Measurements from ENCODE around the gene AP5Z1. TPM values are rescaled to one million over a fixed set of nuclear protein-coding genes. Genes with fewer than 3 reads are reported as not detected.

AP5Z1 gene
- total RNA-seq, 1 experiment from 2014 or later = 44.0 TPM

- TF ChIP-seq EZH2 (IDR thresholded peaks at IDR 0.05; ENCODE audit: low read depth) (no peak), CTCF (conservative IDR thresholded peaks at IDR 0.05) (no peak)
- Histone ChIP-seq H3K4me2 (no peak overlapping the region), H3K27ac (no peak overlapping the region), H3K79me2 (ENCODE audit: low read depth) (no peaks in the 10 kb centered on the region), H3K4me1 (replicated peaks; ENCODE audit: insufficient read depth) (peaks cover 7% of the 10 kb centered on the region), H4K20me1 (ENCODE audit: insufficient read depth) (no peaks in the 10 kb centered on the region), H3K36me3 (ENCODE audit: low read depth) (no peaks in the 10 kb centered on the region), H3K9me2 (ENCODE audit: insufficient read depth) (no peaks in the 10 kb centered on the region), H3F3A (ENCODE audit: insufficient read depth, low read depth) (peaks cover 12% of the 10 kb centered on the region; the same call in 1 of the 2 replicates), H3K9me3 (ENCODE audit: insufficient read depth, low read depth) (no peaks in the 10 kb centered on the region), H3K27me3 (ENCODE audit: insufficient read depth, low read depth) (peaks cover 57% of the 10 kb centered on the region), H2AFZ (no peak overlapping the region), H3K4me3 (no peak overlapping the region)
- no TSS peak for BruUV-seq (replicated peaks)
- intact Hi-C loops (cut with micrococcal nuclease; ENCODE audit: unreplicated experiment) = no loop called here
- ChIA-PET POLR2A (ENCODE audit: unreplicated experiment) (no interaction called here), CTCF (interaction anchor here (0.6 kb wide), 1 partner anchor 123 kb away, joined by 3 read pairs; no protein-coding TSS in a partner anchor)
- DNase-seq = no peak
Measured at GRCh38 chr7:4806983-4807597, 31.7 kb downstream of the AP5Z1 start.

GRCh38 chr7:4807598-4808016 is 32.2 kb downstream of the AP5Z1 start:
- Histone ChIP-seq H4K20me1 (ENCODE audit: insufficient read depth) (no peaks in the 10 kb centered on the region), H3K27ac (no peak overlapping the region), H3K4me3 (no peak overlapping the region), H3K9me3 (ENCODE audit: insufficient read depth, low read depth) (no peaks in the 10 kb centered on the region), H3K9me2 (ENCODE audit: insufficient read depth) (no peaks in the 10 kb centered on the region), H2AFZ (no peak overlapping the region), H3K27me3 (ENCODE audit: insufficient read depth, low read depth) (peaks cover 60% of the 10 kb centered on the region), H3K79me2 (ENCODE audit: low read depth) (no peaks in the 10 kb centered on the region), H3K36me3 (ENCODE audit: low read depth) (no peaks in the 10 kb centered on the region), H3F3A (ENCODE audit: insufficient read depth, low read depth) (peaks cover 12% of the 10 kb centered on the region; the same call in 1 of the 2 replicates), H3K4me2 (no peak overlapping the region), H3K4me1 (replicated peaks; ENCODE audit: insufficient read depth) (peaks cover 7% of the 10 kb centered on the region)
- no peak for DNase-seq
- intact Hi-C loops (cut with micrococcal nuclease; ENCODE audit: unreplicated experiment) = no loop called here
- no TSS peak for BruUV-seq (replicated peaks)
- ChIA-PET CTCF (no interaction called here), POLR2A (ENCODE audit: unreplicated experiment) (interaction anchor here (0.6 kb wide), 1 partner anchor 277 kb away, joined by 8 read pairs; no protein-coding TSS in a partner anchor)
- TF ChIP-seq EZH2 (IDR thresholded peaks at IDR 0.05; ENCODE audit: low read depth) (no peak), CTCF (conservative IDR thresholded peaks at IDR 0.05) (no peak)

- H2AFZ ChIP-seq = no peak overlapping the region
- H3K9me3 ChIP-seq (ENCODE audit: insufficient read depth, low read depth) = no peaks in the 10 kb centered on the region
- peaks cover 64% of the 10 kb centered on the region for H3K27me3 ChIP-seq (ENCODE audit: insufficient read depth, low read depth)
- TF ChIP-seq CTCF (conservative IDR thresholded peaks at IDR 0.05) (no peak), EZH2 (IDR thresholded peaks at IDR 0.05; ENCODE audit: low read depth) (no peak)
- ChIA-PET CTCF (no interaction called here), POLR2A (ENCODE audit: unreplicated experiment) (interaction anchor here (0.6 kb wide), 1 partner anchor 277 kb away, joined by 8 read pairs; no protein-coding TSS in a partner anchor)
- intact Hi-C loops (cut with micrococcal nuclease; ENCODE audit: unreplicated experiment) = no loop called here
- H3F3A ChIP-seq (ENCODE audit: insufficient read depth, low read depth) = peaks cover 12% of the 10 kb centered on the region; the same call in 1 of the 2 replicates
- DNase-seq = no peak
- H3K4me2 ChIP-seq = no peak overlapping the region
- H3K4me3 ChIP-seq = no peak overlapping the region
- H3K4me1 ChIP-seq (replicated peaks; ENCODE audit: insufficient read depth) = peaks cover 7% of the 10 kb centered on the region
- no peak overlapping the region for H3K27ac ChIP-seq
- no peaks in the 10 kb centered on the region for H3K36me3 ChIP-seq (ENCODE audit: low read depth)
- no peaks in the 10 kb centered on the region for H3K79me2 ChIP-seq (ENCODE audit: low read depth)
- H3K9me2 ChIP-seq (ENCODE audit: insufficient read depth) = no peaks in the 10 kb centered on the region
- no TSS peak for BruUV-seq (replicated peaks)
- H4K20me1 ChIP-seq (ENCODE audit: insufficient read depth) = no peaks in the 10 kb centered on the region
Measured at GRCh38 chr7:4808026-4808425, 32.6 kb downstream of the AP5Z1 start.

All from PC-9 (cell line).